GM21526 (cell line): Measurements from ENCODE around the gene SASH1.
"Not testable (repeated sequence)": the region's sequence is repeated elsewhere in the genome, so short reads cannot be mapped to it uniquely, and the experiment has no call there.

Experiments
- ATAC-seq: cut with Tn5 transposase; IDR thresholded peaks from one replicate; pipeline ENCODE4 v1.9.1; 2021; ENCODE audit warnings: moderate library complexity; ENCODE audit not compliant: unreplicated experiment, low FRiP score

Gene SASH1

DNA sequence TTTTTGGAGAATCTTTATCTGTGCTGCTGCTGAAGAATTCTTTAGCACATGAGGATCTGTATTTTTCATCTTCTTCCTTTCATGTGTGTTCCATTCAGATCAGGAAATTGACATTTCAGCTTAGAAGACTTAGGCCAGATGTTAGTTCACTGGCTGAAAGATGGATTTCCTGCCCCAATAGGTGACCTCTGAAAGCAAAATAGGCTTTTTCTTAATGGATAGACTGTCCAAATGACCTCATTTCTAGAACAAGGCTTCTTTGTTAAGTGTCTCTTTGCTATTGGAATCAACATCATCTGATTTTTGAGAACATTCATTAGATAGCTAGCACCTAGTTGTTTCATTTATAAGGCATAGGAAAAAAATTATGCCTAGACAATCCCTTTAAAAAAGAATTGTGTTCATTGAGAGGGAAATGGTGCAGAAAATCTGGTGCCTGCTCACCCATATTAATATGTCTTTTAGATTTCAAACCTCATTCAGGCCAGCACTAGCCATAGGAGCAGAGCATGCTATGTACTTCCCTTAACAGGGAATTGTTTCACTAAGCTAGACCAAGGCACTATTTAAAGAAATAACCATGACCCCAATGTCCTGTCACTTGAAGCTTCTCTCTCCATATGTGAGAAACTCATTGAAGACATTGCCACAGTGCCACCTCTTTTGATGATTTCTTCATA, 13.6 kb upstream of the SASH1 start:
- no peak for ATAC-seq

DNA sequence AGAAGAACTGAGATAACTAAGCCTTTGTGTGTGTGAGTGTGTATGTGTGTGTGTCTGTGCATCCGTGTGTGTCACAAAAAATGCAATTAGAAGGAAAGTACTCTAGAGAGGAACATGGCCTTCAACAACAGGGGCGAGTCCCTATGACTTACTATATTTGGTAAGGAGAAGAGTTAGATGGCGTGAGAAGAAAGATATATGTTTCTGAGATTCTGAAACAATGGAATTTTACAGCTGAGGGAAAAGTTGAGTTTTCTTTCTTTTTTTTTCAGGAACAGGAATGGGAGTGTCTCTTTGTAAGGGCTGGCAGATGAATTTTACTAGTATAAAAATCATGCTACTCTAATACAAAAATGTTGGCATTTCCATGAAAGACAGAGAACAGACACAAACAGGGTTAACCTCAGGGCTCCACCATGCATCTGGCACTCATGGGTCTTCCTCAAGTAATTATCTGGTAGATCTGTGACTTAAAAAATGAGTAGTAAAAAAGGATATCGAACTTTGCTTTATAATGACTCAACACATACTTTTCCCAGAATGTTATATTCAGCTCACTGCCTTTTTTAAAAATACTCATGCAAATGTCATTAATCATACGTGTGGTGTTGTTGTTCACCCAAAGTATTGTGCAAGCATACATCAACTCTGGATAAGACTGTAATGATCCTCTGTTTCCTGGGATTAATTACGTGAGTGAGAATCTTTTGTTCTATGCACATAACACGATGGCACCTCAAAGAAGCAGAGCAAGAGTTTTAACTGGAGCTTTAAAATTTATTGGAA, 12.8 kb upstream of the SASH1 start:
- ATAC-seq, result no peak

DNA sequence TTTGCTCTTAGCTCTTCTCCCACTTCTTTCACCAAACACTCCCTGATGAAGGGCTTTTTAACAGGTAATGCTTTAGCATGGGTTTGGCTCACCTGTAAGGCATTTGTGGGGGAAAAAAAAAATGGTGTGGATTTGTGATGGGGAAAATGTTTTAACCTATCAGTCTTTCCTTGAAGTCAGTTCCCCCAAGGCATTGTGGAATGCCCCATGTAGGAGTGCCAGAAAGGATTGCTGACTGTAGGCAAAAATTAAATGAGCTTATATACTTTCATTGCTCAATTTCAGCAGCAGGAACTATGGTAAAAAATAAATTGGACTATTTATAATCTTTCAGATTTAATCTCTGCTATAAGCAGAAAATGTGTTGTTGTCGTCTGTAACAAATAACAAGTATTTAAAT, 10.6 kb upstream of the SASH1 start:
- no peak for ATAC-seq

DNA sequence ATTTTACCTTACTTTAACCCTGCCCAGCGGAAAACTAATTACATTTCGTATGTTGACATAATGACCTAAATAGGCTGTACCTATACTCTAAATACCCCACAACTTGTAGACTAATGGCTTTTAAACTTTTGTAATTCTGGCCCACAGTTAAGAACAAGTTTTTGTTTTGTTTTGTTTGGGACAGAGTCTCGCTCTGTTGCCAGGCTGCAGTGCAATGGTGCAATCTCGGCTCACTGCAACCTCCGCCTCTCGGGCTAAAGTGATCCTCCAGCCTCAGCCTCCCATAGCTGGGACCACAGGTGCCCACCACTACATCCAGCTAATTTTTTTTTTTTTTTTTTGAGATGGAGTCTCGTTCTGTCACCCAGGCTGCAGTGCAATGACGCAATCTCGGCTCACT, 5.7 kb upstream of the SASH1 start:
- ATAC-seq, result no peak

GRCh38 chr6:148339766-148340165, 2.9 kb upstream of the SASH1 start:
- ATAC-seq, result no peak

DNA sequence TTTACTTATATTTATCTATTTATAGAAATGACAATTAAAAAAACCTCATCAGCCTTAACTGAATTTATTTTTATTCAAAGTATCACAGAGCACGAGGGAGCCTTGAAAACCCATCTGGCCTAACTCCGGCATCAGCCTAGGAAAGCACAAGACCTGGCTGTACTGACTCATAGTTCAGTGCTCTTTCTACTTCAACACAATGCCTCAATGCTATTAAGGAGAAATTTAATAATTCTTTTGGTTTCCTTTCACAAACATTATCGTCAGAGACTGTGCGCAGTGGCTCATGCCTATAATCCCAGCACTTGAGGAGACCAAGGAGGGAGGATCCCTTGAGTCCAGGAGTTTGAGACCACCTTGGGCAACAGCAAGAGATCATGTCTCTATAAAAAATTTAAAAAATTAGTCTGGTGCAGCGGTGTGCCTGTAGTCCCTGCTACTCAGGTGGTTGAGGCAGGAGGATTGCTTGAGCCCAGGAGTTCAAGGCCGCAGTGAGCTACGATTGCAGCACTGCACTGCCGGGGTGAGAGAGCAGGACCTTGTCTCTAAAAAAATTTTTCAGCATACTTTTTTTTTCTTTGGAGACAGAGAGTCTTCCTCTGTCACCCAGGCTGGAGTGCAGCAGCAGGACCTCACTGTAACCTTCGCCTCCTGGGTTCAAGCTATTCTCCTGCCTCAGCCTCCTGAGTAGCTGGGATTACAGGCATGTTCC, 1.9 kb upstream of the SASH1 start:
- no peak for ATAC-seq

DNA sequence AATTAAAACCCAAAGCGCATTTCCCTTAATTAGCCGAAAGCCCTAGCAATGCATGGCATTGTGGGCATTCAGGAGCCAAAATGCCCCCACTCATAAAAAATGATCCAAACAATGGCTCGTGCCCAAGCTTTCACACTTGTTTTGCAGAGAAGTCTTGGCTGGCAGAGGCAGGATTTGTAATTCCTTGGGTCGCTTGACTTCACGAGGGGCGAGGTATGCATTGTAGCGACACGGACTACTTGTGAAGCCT, 613 bp upstream of the SASH1 start:
- ATAC-seq, result no peak

GRCh38 chr6:148343047-148343782, 577 bp downstream of the SASH1 start:
- no peak for ATAC-seq

DNA sequence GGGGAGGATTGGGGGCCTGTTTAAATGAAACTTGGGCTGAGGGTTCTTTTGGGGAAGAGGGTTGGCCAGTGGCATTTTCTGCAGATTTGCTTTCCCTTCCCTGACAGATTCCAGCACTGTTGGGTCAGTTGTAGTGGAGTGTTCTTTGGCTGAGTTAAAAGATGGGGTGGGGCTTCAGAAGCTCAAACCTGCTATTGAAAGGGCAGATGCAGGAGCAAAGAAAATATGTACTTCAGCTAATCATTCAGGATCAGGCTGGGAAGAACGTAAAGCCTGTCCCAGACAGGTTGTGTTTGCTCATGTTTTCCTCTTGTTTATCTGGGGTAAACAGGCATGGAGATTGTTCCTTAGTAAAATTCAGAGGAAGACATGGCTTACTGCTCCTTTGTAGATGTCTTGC, 2.5 kb downstream of the SASH1 start:
- ATAC-seq, result no peak

- ATAC-seq, result no peak
Observed at GRCh38 chr6:148345578-148345977, 2.9 kb downstream of the SASH1 start.

DNA sequence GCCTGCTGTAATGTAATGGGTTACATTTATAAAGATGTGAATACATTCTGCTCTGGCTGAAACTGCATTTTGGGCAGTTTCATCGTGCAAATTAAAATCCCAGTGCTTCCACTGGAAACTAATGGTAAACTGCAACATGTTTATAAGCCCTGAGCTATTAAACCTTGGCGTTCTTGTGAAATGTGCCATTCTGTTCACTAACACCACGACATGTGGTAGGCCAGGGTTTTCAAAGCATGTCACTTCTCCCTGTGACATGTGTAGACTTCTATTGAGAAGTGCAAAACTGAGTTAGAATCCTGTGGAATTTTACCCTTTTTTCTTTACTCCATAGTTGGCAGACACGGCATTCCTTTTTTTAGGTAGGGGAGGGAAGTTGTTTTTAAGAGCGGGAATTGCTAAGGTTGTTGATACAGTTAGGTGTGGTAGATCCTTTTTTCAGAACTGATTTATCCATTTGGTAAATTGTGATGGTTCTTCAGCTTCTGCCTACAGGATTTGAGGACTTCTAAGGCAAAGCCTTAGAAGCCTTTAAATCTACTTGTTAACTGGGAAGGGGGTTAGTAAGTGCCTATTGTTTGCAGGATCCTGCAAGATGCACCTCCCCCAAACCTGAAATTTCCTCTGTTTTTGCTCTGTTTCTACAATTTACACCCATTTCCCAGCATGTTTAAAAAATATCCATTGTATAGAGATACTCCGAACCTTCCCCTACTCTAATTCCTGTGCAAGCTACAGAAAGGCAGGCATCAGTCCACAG, 4.2 kb downstream of the SASH1 start:
- no peak for ATAC-seq

DNA sequence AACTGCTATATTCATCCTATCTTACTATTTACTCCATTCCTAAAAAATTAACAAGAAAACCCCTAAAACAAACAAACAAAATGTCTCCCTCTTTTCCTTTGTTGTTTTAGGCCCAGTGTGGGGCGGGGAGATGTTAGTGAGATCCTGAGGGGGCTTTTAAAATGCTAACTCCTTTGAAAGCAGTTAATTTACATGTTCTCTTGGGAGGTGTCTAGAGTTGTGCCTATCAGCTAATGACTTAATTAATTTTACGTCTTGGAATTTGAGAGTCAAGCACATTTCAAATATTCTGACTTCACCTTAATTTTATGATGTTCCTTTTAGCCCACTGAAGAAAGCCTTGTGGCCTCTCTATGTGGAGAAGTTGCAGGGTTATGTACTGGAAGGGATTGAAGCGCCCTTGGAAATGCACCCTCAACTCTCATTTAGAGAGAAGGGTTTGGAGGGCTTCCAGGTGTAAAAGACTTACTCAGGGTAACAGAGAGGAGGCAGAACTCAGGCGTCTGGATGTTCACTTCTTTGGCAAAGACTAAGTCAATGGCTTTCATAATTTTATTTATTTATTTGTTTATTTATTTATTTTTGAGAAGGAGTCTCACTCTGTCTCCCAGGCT, 4.9 kb downstream of the SASH1 start:
- no peak for ATAC-seq

- no peak for ATAC-seq
Observed at GRCh38 chr6:148348335-148348734, 5.7 kb downstream of the SASH1 start.

- ATAC-seq, result no peak
Observed at GRCh38 chr6:148348778-148349177, 6.1 kb downstream of the SASH1 start.

DNA sequence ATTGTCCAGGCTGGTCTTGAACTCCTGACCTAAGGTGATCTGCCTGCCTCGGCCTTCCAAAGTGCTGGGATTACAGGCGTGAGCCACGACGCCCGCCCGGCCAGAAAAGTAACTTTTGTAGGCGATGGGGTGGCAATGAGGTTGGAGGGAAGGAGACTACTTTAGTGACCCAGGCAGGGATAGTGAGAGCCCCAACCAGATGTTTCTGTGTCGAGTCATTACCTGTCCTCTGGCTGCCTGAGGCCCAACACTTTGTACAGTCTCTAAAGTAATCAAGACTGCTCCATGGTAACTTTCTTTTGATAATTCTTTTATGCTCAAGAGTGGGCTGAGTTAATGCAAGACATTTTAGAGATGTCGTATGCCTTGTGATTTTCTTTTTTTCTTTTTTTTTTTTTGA, 6.8 kb downstream of the SASH1 start:
- ATAC-seq, result no peak

GRCh38 chr6:148351309-148351708, 8.7 kb downstream of the SASH1 start:
- no peak for ATAC-seq

- ATAC-seq, result not testable (repeated sequence)
Observed at GRCh38 chr6:148352421-148352820, 9.8 kb downstream of the SASH1 start.

GRCh38 chr6:148358196-148358785, 15.7 kb downstream of the SASH1 start:
- ATAC-seq, result no peak

DNA sequence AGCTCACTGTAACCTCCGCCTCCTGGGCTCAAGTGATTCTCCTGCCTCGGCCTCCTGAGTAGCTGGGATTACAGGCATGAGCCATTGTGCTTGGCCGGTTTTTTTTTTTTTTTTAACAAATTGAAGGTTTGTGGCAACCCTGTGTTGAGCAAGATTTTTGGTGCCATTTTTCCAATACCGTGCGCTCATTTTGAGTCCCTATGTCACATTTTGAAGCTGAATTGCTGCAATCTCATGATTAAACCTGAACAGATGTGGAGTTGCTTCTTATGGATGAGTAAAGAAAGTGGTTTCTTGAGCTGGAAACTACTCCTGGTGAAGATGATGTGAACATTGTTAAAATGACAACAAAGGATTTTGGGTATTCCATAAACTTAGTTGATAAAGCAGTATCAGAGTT, 16.6 kb downstream of the SASH1 start:
- ATAC-seq, result no peak
